Measurements from ENCODE around the gene XRCC5. TPM values are rescaled to one million over a fixed set of nuclear protein-coding genes. Genes with fewer than 3 reads are reported as not detected.

XRCC5 gene
- total RNA-seq, 4 donors from 2014 or later, result 134 to 164 (median 147) TPM

DNA sequence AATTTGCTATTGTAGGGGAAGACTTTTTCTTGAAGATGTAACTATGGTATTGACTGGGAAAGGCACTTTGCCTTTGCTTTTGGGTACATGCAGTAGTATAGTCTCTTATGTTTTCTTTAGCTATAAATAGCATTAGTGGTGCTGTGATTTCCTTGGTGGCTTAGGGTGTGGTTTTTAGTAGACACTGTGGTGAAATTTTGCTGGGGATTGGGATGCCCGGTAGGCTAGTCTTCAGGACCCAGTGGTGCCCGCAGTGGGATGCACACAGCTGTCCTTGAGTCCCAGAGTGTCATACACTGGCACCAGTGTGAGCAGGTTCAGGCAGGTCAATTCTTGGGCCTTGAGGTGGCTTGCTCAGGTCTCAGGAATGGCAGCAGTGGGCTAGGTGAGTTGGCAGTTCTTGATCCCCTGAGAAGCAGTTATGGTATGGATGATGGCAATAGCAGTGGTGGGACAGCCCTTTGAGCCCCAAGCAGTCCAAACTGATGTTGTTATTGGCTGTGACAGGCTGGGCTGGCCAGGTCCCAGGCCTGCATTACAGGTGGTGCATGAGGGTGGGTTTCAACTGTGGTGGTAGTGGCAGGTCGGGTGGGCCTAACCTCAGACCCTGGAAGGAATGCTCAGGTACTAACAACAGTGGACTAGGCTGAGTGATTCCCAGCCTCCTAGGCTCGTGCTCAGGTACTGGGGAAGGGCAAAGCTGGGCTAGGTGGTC lies 124.3 kb downstream of the XRCC5 start:
- WGBS, 2 donors, result 86 to 93% methylated on average over 4 of the region's 4 CpGs
- TF ChIP-seq, protein P1, sequence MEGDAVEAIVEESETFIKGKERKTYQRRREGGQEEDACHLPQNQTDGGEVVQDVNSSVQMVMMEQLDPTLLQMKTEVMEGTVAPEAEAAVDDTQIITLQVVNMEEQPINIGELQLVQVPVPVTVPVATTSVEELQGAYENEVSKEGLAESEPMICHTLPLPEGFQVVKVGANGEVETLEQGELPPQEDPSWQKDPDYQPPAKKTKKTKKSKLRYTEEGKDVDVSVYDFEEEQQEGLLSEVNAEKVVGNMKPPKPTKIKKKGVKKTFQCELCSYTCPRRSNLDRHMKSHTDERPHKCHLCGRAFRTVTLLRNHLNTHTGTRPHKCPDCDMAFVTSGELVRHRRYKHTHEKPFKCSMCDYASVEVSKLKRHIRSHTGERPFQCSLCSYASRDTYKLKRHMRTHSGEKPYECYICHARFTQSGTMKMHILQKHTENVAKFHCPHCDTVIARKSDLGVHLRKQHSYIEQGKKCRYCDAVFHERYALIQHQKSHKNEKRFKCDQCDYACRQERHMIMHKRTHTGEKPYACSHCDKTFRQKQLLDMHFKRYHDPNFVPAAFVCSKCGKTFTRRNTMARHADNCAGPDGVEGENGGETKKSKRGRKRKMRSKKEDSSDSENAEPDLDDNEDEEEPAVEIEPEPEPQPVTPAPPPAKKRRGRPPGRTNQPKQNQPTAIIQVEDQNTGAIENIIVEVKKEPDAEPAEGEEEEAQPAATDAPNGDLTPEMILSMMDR (IDR thresholded peaks at IDR 0.05), result no peak
- TF ChIP-seq EP300 (IDR thresholded peaks at IDR 0.05) (no peak), POLR2A (IDR thresholded peaks at IDR 0.05) (no peak)
- no peak for DNase-seq (ENCODE audit: low spot score in 2 of 2)
- H3K9me3 ChIP-seq, result peaks cover 0 to 45% (median 5%) of the 10 kb centered on the region in 4 donors
- H3K4me3 ChIP-seq, result no peak overlapping the region
- H3K27me3 ChIP-seq, result no peaks in the 10 kb centered on the region
- H3K27ac ChIP-seq, result no peak overlapping the region
- no peaks in the 10 kb centered on the region for H3K36me3 ChIP-seq
- no peaks in the 10 kb centered on the region for H3K4me1 ChIP-seq

DNA sequence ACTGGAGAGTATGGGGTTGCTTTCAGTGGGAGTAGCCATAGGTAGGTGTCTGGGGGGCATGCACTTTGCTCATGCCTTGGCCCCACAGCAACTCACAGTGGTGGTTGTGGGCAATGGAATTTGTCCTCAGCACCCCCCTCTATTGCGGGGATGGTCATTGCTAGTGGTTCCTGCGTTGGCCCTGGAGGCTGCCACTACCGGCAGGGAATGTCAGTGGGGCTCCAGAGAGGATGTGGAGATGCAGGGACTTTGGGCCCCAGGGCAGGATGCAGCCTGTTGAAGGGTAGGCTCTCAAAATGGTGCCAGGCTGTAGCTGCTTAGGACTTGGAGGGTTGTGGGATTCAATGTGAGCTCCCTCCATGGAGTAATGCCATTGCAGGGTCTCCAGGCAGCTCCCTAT lies 125.0 kb downstream of the XRCC5 start:
- no peak overlapping the region for H3K27ac ChIP-seq
- 92 to 95% methylated on average over 3 of the region's 3 CpGs for WGBS, 2 donors

DNA sequence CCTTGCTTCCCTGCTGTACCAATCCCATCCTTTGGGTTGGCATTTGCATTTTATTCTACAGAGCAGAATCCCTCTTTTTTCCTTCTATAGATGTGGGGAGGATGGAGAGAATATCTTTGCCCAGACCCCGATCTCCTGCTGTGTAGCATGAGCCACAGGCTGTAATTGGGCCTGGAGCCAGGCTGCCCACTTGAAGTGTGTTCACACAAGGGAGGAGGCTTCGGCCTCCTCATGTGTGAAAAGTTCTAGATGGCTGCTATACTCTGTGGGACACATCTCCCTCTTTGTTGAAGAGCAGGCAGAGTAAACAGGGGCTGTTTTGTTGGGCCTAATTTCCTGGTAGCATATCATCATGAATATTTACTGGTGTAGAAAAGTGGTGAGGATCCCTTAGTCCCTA lies 126.3 kb downstream of the XRCC5 start:
- no peak for DNase-seq (ENCODE audit: low spot score in 2 of 2)
- Histone ChIP-seq H3K36me3 (no peaks in the 10 kb centered on the region), H3K9me3 (peaks cover 0 to 37% (median 5%) of the 10 kb centered on the region in 4 donors), H3K27ac (no peak overlapping the region), H3K27me3 (no peaks in the 10 kb centered on the region), H3K4me3 (no peak overlapping the region), H3K4me1 (no peaks in the 10 kb centered on the region)
- TF ChIP-seq EP300 (IDR thresholded peaks at IDR 0.05) (no peak), POLR2A (IDR thresholded peaks at IDR 0.05) (no peak)
- TF ChIP-seq, protein P1 (IDR thresholded peaks at IDR 0.05), result no peak
- 67 to 69% methylated on average over 2 of the region's 2 CpGs for WGBS, 2 donors

More for the DNA sequence above, 125.0 kb downstream of the XRCC5 start:
- Histone ChIP-seq H3K36me3 (no peaks in the 10 kb centered on the region), H3K27me3 (no peaks in the 10 kb centered on the region), H3K4me1 (no peaks in the 10 kb centered on the region), H3K4me3 (no peak overlapping the region), H3K9me3 (peaks cover 0 to 45% (median 5%) of the 10 kb centered on the region in 4 donors)
- DNase-seq (ENCODE audit: low spot score in 2 of 2), result no peak
- TF ChIP-seq, protein P1 (IDR thresholded peaks at IDR 0.05), result no peak
- no peak for TF ChIP-seq EP300 (IDR thresholded peaks at IDR 0.05)
- no peak for TF ChIP-seq POLR2A (IDR thresholded peaks at IDR 0.05)

DNA sequence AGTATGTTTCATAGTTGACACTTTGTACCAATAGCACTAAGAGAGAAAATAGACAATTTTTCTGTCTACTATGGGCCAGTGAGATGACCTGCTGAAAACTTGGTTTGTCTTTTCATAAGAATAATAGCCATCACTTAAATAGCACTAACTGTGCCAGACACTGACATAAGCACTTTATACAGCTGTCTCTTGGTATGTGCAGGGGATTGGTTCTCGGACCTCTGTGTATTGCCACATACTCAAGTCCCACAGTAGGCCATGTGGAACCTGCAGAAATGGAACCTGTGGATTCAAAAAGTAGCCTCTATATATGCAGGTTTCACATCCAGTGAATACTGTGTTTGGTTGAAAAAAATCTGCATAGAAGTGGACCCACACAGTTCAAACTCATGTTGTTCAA lies 126.7 kb downstream of the XRCC5 start:
- Histone ChIP-seq H3K27me3 (no peaks in the 10 kb centered on the region), H3K4me1 (no peaks in the 10 kb centered on the region), H3K4me3 (no peak overlapping the region), H3K36me3 (no peaks in the 10 kb centered on the region), H3K9me3 (peaks cover 0 to 33% (median 5%) of the 10 kb centered on the region in 4 donors), H3K27ac (no peak overlapping the region)
- no peak for DNase-seq (ENCODE audit: low spot score in 2 of 2)
- TF ChIP-seq, protein P1 (IDR thresholded peaks at IDR 0.05), result no peak
- TF ChIP-seq POLR2A (IDR thresholded peaks at IDR 0.05), result no peak
- no peak for TF ChIP-seq EP300 (IDR thresholded peaks at IDR 0.05)
- 86 to 94% methylated on average over 1 of the region's 1 CpG for WGBS, 2 donors

DNA sequence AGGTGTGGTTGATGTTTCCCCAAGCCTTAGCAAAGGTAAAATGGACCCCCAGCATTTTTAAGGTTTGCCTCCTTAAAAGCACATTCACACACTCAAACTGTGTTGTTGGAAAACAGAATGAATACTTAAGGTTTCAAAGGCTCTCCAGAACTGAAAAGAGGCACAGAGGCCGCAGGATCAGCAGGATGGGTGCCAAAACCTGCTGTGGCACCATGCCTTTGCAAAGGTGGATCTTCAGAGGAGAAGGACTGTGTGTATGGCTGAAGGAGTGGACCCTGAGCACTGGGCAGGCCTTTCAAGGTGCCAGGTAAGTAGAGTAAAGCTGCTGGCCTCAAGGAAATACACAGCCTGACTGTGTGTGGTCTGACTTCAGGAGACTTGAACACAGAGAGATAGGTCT lies 127.3 kb downstream of the XRCC5 start:
- Histone ChIP-seq H3K36me3 (no peaks in the 10 kb centered on the region), H3K4me1 (no peaks in the 10 kb centered on the region), H3K27ac (no peak overlapping the region), H3K9me3 (peaks cover 0 to 29% (median 5%) of the 10 kb centered on the region in 4 donors), H3K4me3 (no peak overlapping the region), H3K27me3 (no peaks in the 10 kb centered on the region)
- no peak for TF ChIP-seq POLR2A (IDR thresholded peaks at IDR 0.05)
- TF ChIP-seq EP300 (IDR thresholded peaks at IDR 0.05), result no peak
- TF ChIP-seq, protein P1 (IDR thresholded peaks at IDR 0.05), result no peak
- 0% methylated on average over 1 of the region's 1 CpG for WGBS, 2 donors
- no peak for DNase-seq (ENCODE audit: low spot score in 2 of 2)

Data from tibial nerve (tissue), 4 donors.